Measurements from ENCODE around the gene CNPY4.
A peak's percentile ranks its signal among the peaks of the same experiment; 100 is the strongest.

Gene CNPY4

DNA sequence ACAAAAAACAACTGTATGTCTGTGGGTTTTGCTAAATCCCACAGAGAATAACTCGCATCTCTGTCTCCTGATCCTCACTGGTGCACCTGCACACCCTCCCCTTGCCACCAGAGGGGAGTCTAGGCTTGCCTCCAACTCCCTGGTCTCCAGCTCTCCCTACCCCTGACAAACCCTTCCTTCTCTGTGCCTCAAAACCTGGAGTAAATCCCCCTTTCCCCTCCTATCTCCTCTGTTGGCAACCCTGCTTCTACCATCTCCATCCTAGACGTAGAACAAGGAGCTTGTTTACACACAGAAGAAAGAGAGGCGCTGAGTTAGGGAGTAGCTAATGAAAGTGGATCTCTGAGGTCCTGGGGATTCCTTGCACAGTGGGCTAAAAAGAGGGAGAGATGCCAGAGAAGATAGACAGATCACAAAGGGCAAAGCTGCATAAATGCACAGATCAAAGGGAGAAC is 13.3 kb downstream of the CNPY4 start:
- Histone ChIP-seq H2AFZ (ENCODE audit: low read length) (peak overlapping the region; percentile 36; the same call in 1 of the 2 replicates), H4K20me1 (ENCODE audit: insufficient read depth, low read length, poor library complexity, severe bottlenecking) (no peaks in the 10 kb centered on the region), H3K4me3 (ENCODE audit: low read length, poor library complexity, severe bottlenecking) (no peak overlapping the region), H3K79me2 (ENCODE audit: insufficient read depth, low read length) (no peaks in the 10 kb centered on the region), H3K9me3 (ENCODE audit: insufficient read depth, low read depth, low read length) (no peaks in the 10 kb centered on the region), H3K36me3 (ENCODE audit: insufficient read depth, low read length) (no peaks in the 10 kb centered on the region), H3K4me1 (ENCODE audit: insufficient read depth, low read length, poor library complexity, severe bottlenecking) (peaks cover 6% of the 10 kb centered on the region), H3F3A (ENCODE audit: low read depth) (no peaks in the 10 kb centered on the region), H3K27me3 (ENCODE audit: insufficient read depth, low read length, poor library complexity, severe bottlenecking) (no peaks in the 10 kb centered on the region), H3K4me2 (ENCODE audit: low read depth, low read length, poor library complexity, severe bottlenecking) (no peak overlapping the region), H3K9me2 (replicated peaks; ENCODE audit: low read depth, low read length) (no peaks in the 10 kb centered on the region), H3K9ac (ENCODE audit: low read depth, low read length, poor library complexity, severe bottlenecking) (no peak overlapping the region)
- TF ChIP-seq CTCF (conservative IDR thresholded peaks at IDR 0.05; ENCODE audit: low read length) = peak; percentile 83
- TF ChIP-seq EZH2phosphoT487 (IDR thresholded peaks at IDR 0.05; ENCODE audit: borderline replicate concordance) = no peak

GRCh38 chr7:100137851-100138760 is 18.7 kb downstream of the CNPY4 start:
- H3K9me2 ChIP-seq (replicated peaks; ENCODE audit: low read depth, low read length) = no peaks in the 10 kb centered on the region
- H3F3A ChIP-seq (ENCODE audit: low read depth) = no peaks in the 10 kb centered on the region
- no peaks in the 10 kb centered on the region for H4K20me1 ChIP-seq (ENCODE audit: insufficient read depth, low read length, poor library complexity, severe bottlenecking)
- H3K4me1 ChIP-seq (ENCODE audit: insufficient read depth, low read length, poor library complexity, severe bottlenecking) = peaks cover 4% of the 10 kb centered on the region
- H3K9ac ChIP-seq (ENCODE audit: low read depth, low read length, poor library complexity, severe bottlenecking) = no peak overlapping the region
- H2AFZ ChIP-seq (ENCODE audit: low read length) = peak overlapping the region; percentile 81
- no peaks in the 10 kb centered on the region for H3K9me3 ChIP-seq (ENCODE audit: insufficient read depth, low read depth, low read length)
- no peak overlapping the region for H3K4me3 ChIP-seq (ENCODE audit: low read length, poor library complexity, severe bottlenecking)
- H3K27me3 ChIP-seq (ENCODE audit: insufficient read depth, low read length, poor library complexity, severe bottlenecking) = no peaks in the 10 kb centered on the region
- no peaks in the 10 kb centered on the region for H3K79me2 ChIP-seq (ENCODE audit: insufficient read depth, low read length)
- H3K4me2 ChIP-seq (ENCODE audit: low read depth, low read length, poor library complexity, severe bottlenecking) = peak overlapping the region; percentile 35
- TF ChIP-seq CTCF (conservative IDR thresholded peaks at IDR 0.05; ENCODE audit: low read length) (no peak), EZH2phosphoT487 (IDR thresholded peaks at IDR 0.05; ENCODE audit: borderline replicate concordance) (no peak)
- H3K36me3 ChIP-seq (ENCODE audit: insufficient read depth, low read length) = no peaks in the 10 kb centered on the region

GRCh38 chr7:100141555-100141949 is 22.1 kb downstream of the CNPY4 start:
- no peak overlapping the region for H3K4me3 ChIP-seq (ENCODE audit: low read length, poor library complexity, severe bottlenecking)
- H3K9ac ChIP-seq (ENCODE audit: low read depth, low read length, poor library complexity, severe bottlenecking) = no peak overlapping the region
- H3K36me3 ChIP-seq (ENCODE audit: insufficient read depth, low read length) = no peaks in the 10 kb centered on the region
- H4K20me1 ChIP-seq (ENCODE audit: insufficient read depth, low read length, poor library complexity, severe bottlenecking) = no peaks in the 10 kb centered on the region
- no peak overlapping the region for H3K4me2 ChIP-seq (ENCODE audit: low read depth, low read length, poor library complexity, severe bottlenecking)
- H3K79me2 ChIP-seq (ENCODE audit: insufficient read depth, low read length) = no peaks in the 10 kb centered on the region
- no peak for TF ChIP-seq CTCF (conservative IDR thresholded peaks at IDR 0.05; ENCODE audit: low read length)
- no peak for TF ChIP-seq EZH2phosphoT487 (IDR thresholded peaks at IDR 0.05; ENCODE audit: borderline replicate concordance)
- no peaks in the 10 kb centered on the region for H3K9me3 ChIP-seq (ENCODE audit: insufficient read depth, low read depth, low read length)
- peaks cover 4% of the 10 kb centered on the region for H3K4me1 ChIP-seq (ENCODE audit: insufficient read depth, low read length, poor library complexity, severe bottlenecking)
- no peaks in the 10 kb centered on the region for H3K9me2 ChIP-seq (replicated peaks; ENCODE audit: low read depth, low read length)
- H2AFZ ChIP-seq (ENCODE audit: low read length) = peak overlapping the region; percentile 30; the same call in 1 of the 2 replicates
- no peaks in the 10 kb centered on the region for H3F3A ChIP-seq (ENCODE audit: low read depth)
- H3K27me3 ChIP-seq (ENCODE audit: insufficient read depth, low read length, poor library complexity, severe bottlenecking) = no peaks in the 10 kb centered on the region

Data from Loucy (cell line).